Small intestine (tissue), 7 donors: Measurements from ENCODE around the gene SARM1. TPM values are rescaled to one million over a fixed set of nuclear protein-coding genes. Genes with fewer than 3 reads are reported as not detected.
A peak's percentile ranks its signal among the peaks of the same experiment; 100 is the strongest.

Experiments used
- DNase-seq, 2 donors: peaks; one replicate each; pipeline versions ENCODE4 v3.0.0 to v3.0.0-alpha.2; 2013
- FAIRE-seq: peaks from 2 replicates; lab custom pipeline; 2012; peaks lifted over from hg19 to GRCh38; lab: Jason Lieb, UNC
- H3K27ac ChIP-seq, 3 donors: one replicate each; pipeline ENCODE4 v1.5.1; 2013; ENCODE audit warnings: low read length in 2 of 3, mild to moderate bottlenecking in 2 of 3, control low read depth in 1 of 3, inconsistent platforms in 1 of 3, low read depth in 1 of 3, moderate library complexity in 1 of 3
- H3K27me3 ChIP-seq, 3 donors: one replicate each; pipeline ENCODE4 v1.6.1; 2013; ENCODE audit warnings: low read length in 3 of 3, inconsistent platforms in 1 of 3; ENCODE audit not compliant: control insufficient read depth in 3 of 3, insufficient read depth in 3 of 3
- H3K36me3 ChIP-seq, 3 donors: one replicate each; pipeline ENCODE4 v1.6.1; 2013; ENCODE audit warnings: low read length in 3 of 3, inconsistent platforms in 1 of 3, low read depth in 1 of 3, mild to moderate bottlenecking in 1 of 3, moderate library complexity in 1 of 3; ENCODE audit not compliant: control insufficient read depth in 3 of 3, insufficient read depth in 2 of 3
- H3K4me1 ChIP-seq, 3 donors: one replicate each; pipeline ENCODE4 v1.6.1; 2013; ENCODE audit warnings: low read length in 2 of 3, inconsistent platforms in 1 of 3, low read depth in 1 of 3, mild to moderate bottlenecking in 1 of 3, moderate library complexity in 1 of 3; ENCODE audit not compliant: control insufficient read depth in 3 of 3, insufficient read depth in 2 of 3
- H3K4me3 ChIP-seq, 3 donors: one replicate each; pipeline ENCODE4 v1.5.1; 2013; ENCODE audit warnings: low read length in 3 of 3, control low read depth in 1 of 3, inconsistent platforms in 1 of 3, low read depth in 1 of 3, mild to moderate bottlenecking in 1 of 3, moderate library complexity in 1 of 3
- H3K9me3 ChIP-seq, 2 donors: one replicate each; pipeline ENCODE4 v1.6.1; 2013; ENCODE audit warnings: low read depth in 1 of 2, low read length in 1 of 2; ENCODE audit not compliant: control insufficient read depth in 2 of 2, insufficient read depth in 1 of 2
- WGBS, 3 donors: extraction: QIAGEN DNeasy Blood & Tissue Kit; methylation state at CpG; one replicate each; pipeline ENCODE4 v1.1.7; 2013; 5-methylcytosine and 5-hydroxymethylcytosine counted together
- polyA plus RNA-seq, 4 donors: library from polyadenylated mRNA; stranded (reverse) in 3 of 4; unstranded in 1 of 4; fragments of 200-250 nt in 3 of 4; fragments of 120-200 nt in 1 of 4; gene quantifications; one replicate each; pipeline versions ENCODE4 v1.2.1 to v1.2.3, GENCODE V29; 2013
- donor health status: healthy with polysubstance abuse.
- donor health status: control.
- donor health status: control.
- donor health status: Bipolar disorder and iron deficiency.
- donor health status: healthy.

The SARM1 gene
- polyA plus RNA-seq, 4 donors = 8.9 to 19.0 (median 10.9) TPM

DNA sequence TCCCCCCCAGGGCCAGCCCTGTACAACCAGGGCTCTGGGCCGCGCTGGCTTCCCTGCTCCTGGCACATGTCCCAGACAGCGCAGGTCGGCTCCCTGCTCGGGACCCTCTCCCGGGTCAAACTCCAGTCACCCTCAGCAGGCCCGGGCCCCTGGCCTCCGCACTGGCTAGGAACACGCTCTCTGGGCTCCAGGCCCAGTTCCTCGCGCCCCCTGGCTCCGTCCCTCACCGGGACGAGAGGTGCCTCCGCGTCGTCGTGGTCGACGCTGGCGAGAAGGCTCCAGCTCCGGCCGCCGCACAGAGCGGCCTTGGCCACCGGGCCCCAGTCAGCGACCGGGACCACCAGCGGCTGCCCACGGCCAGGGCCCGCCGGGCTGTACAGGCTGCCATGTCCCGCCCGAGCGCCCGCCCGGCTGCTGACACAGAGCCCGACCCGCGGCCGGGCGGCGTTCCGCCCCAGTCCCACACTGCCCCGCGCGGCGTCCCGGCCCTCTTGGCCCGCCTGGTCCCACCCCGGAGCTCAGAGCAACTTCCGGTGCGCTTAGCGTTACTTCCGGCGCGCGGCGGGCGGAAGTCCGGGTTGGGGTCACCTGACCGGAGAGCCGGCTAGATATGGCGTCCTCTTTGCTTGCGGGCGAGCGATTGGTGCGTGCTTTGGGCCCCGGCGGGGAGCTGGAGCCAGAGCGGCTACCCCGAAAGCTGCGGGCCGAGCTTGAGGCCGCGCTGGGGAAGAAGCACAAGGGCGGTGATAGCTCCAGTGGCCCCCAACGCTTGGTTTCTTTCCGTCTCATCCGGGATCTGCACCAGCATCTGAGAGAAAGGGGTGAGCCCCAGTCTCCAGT is 14.2 kb upstream of the SARM1 start, which contains the start of gene POLDIP2:
Gene POLDIP2, minus strand, starts transcription at position 467 of the 840 bp plus-strand sequence. Its CDS starts 79 bp downstream, at position 388.
- Histone ChIP-seq H3K27ac (peak within 1 kb of the TSS; percentile 35 to 89 (median 79)), H3K27me3 (no peaks in the 10 kb centered on the region), H3K4me3 (peak within 1 kb of the TSS; percentile 86 to 95 (median 90)), H3K4me1 (peaks cover 0 to 15% (median 7%) of the 10 kb centered on the region in 3 donors), H3K36me3 (peaks cover 15 to 47% (median 18%) of the 10 kb centered on the region in 3 donors), H3K9me3 (no peaks in the 10 kb centered on the region)
- 0 to 1% (median 1%) methylated on average over 67 to 80 of the region's 80 CpGs for WGBS, 3 donors
- peak; percentile 94 to 97 for DNase-seq
- no peak for FAIRE-seq

GRCh38 chr17:28357901-28358197 is 13.6 kb upstream of the SARM1 start:
- Histone ChIP-seq H3K9me3 (no peaks in the 10 kb centered on the region), H3K27me3 (no peaks in the 10 kb centered on the region), H3K4me1 (peaks cover 0 to 15% (median 7%) of the 10 kb centered on the region in 3 donors), H3K4me3 (peak overlapping the region; percentile 86 to 95 (median 90)), H3K27ac (peak overlapping the region in 2 of 3 donors; percentile 37 to 89), H3K36me3 (peaks cover 14 to 48% (median 18%) of the 10 kb centered on the region in 3 donors)
- WGBS, 3 donors = 2 to 9% (median 3%) methylated on average over 4 of the region's 4 CpGs
- FAIRE-seq (no peak), DNase-seq (no peak)

- no peak for FAIRE-seq
- Histone ChIP-seq H3K27ac (no peak overlapping the region), H3K36me3 (peaks cover 4 to 56% (median 18%) of the 10 kb centered on the region in 3 donors), H3K4me1 (peaks cover 0 to 8% (median 4%) of the 10 kb centered on the region in 3 donors), H3K4me3 (no peak overlapping the region), H3K9me3 (no peaks in the 10 kb centered on the region), H3K27me3 (no peaks in the 10 kb centered on the region)
- DNase-seq = no peak
- WGBS, 3 donors = 84 to 88% (median 85%) methylated on average over 5 of the region's 5 CpGs
Measured at GRCh38 chr17:28363186-28363585, 8.3 kb upstream of the SARM1 start.

DNA sequence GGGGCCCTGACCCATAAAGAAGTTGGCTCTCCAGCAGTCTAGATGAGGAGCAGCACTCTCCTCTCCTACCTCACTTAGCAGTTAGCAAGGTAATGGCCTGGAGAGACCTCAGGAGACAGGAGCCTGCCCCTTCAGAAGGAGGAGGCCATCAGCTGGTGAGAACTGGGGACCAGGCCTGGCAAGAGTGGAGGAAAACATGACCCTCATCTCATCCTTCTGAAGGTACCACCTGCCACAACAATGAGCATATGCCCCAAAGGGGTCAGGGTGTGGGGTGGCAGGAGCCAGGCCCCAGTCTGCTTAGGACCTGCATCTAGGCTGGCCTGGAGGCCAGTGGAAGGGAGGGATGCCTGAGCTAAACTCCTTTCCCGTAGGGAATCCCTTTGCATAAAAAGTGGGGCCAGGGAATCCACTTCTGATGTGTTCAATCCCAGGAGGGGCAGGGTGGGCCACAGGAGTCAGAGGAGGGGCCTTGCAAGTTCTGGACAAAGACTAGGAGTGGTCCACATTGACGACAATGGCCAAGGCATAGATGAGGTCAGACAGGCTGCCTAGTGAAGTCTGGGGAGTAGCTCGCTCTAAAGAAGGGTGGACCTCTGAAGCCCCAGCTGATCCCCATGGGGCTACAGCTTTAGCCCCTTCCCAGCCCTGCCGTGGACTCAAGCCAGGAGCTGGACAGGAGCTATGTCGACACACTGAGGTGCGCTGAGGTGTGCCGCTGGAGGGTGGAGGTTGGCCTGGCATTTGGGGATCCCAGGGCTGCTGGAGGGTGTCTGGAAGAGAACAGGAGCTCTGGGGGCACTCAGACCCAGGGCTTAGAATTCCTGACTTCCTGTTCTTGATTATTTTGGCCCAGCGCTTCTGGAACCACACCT is 7.5 kb upstream of the SARM1 start:
- no peak overlapping the region for H3K27ac ChIP-seq
- peaks cover 4 to 60% (median 18%) of the 10 kb centered on the region in 3 donors for H3K36me3 ChIP-seq
- FAIRE-seq = no peak
- WGBS, 3 donors = 91 to 93% (median 93%) methylated on average over 8 of the region's 8 CpGs
- no peak overlapping the region for H3K4me3 ChIP-seq
- no peaks in the 10 kb centered on the region for H3K9me3 ChIP-seq
- no peaks in the 10 kb centered on the region for H3K27me3 ChIP-seq
- no peak for DNase-seq
- peaks cover 0 to 14% (median 0%) of the 10 kb centered on the region in 3 donors for H3K4me1 ChIP-seq

- FAIRE-seq (no peak), DNase-seq (no peak)
- H3K27me3 ChIP-seq = no peaks in the 10 kb centered on the region
- no peaks in the 10 kb centered on the region for H3K9me3 ChIP-seq
- peaks cover 0 to 21% (median 0%) of the 10 kb centered on the region in 3 donors for H3K4me1 ChIP-seq
- WGBS, 3 donors = 78 to 89% (median 82%) methylated on average over 9 to 13 of the region's 13 CpGs
- peaks cover 4 to 57% (median 16%) of the 10 kb centered on the region in 3 donors for H3K36me3 ChIP-seq
- no peak within 1 kb of the TSS for H3K27ac ChIP-seq
- no peak within 1 kb of the TSS for H3K4me3 ChIP-seq
Measured at GRCh38 chr17:28364665-28365363, 6.7 kb upstream of the SARM1 start, which contains the start of gene SEBOX. TSS of gene SEBOX (minus strand) at chr17:28365199. CDS start at chr17:28365151, 48 bp downstream.

- DNase-seq (no peak), FAIRE-seq (no peak)
- Histone ChIP-seq H3K36me3 (peaks cover 4 to 50% (median 14%) of the 10 kb centered on the region in 3 donors), H3K27me3 (no peaks in the 10 kb centered on the region), H3K27ac (no peak overlapping the region), H3K4me1 (peaks cover 0 to 28% (median under 1%) of the 10 kb centered on the region in 3 donors), H3K9me3 (no peaks in the 10 kb centered on the region), H3K4me3 (no peak overlapping the region)
- 88 to 91% (median 90%) methylated on average over 3 of the region's 3 CpGs for WGBS, 3 donors
Measured at GRCh38 chr17:28365487-28365886, 6.0 kb upstream of the SARM1 start.

DNA sequence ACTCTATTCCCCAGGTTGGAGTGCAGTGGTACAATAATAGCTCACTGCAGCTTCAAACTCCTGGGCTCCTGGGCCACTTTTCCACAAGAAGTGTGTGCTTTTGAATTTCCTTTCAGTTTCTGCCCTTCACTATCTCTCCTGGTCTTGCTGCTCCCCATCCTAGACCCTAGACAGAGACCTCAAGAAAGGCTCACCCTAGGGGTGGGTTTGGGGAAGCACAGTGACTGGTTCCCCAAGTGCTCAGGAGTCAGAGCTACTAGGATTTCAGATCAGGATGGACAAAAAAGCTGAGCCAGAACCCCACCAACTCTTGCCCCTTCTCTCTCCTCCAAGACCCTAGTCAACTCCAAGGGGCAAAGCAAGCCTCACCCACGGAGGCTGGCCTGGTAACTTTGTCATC is 4.9 kb upstream of the SARM1 start:
- Histone ChIP-seq H3K4me1 (peaks cover 0 to 36% (median 3%) of the 10 kb centered on the region in 3 donors), H3K27ac (no peak overlapping the region), H3K36me3 (peaks cover 2 to 42% (median 5%) of the 10 kb centered on the region in 3 donors), H3K4me3 (no peak overlapping the region), H3K27me3 (no peaks in the 10 kb centered on the region), H3K9me3 (no peaks in the 10 kb centered on the region)
- WGBS, 3 donors = 71 to 77% (median 72%) methylated on average over 1 of the region's 1 CpG
- FAIRE-seq (no peak), DNase-seq (no peak)
